HG02763 (cell line): ENCODE results near the gene UBLCP1.
"Not testable (repeated sequence)": the region's sequence is repeated elsewhere in the genome, so short reads cannot be mapped to it uniquely, and the experiment has no call there.

ENCODE experiments used
- ATAC-seq: cut with Tn5 transposase; IDR thresholded peaks from one replicate; pipeline ENCODE4 v1.9.1; 2021; ENCODE audit warnings: mild to moderate bottlenecking, moderate library complexity; ENCODE audit not compliant: unreplicated experiment

The UBLCP1 gene, protein sequence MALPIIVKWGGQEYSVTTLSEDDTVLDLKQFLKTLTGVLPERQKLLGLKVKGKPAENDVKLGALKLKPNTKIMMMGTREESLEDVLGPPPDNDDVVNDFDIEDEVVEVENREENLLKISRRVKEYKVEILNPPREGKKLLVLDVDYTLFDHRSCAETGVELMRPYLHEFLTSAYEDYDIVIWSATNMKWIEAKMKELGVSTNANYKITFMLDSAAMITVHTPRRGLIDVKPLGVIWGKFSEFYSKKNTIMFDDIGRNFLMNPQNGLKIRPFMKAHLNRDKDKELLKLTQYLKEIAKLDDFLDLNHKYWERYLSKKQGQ

DNA sequence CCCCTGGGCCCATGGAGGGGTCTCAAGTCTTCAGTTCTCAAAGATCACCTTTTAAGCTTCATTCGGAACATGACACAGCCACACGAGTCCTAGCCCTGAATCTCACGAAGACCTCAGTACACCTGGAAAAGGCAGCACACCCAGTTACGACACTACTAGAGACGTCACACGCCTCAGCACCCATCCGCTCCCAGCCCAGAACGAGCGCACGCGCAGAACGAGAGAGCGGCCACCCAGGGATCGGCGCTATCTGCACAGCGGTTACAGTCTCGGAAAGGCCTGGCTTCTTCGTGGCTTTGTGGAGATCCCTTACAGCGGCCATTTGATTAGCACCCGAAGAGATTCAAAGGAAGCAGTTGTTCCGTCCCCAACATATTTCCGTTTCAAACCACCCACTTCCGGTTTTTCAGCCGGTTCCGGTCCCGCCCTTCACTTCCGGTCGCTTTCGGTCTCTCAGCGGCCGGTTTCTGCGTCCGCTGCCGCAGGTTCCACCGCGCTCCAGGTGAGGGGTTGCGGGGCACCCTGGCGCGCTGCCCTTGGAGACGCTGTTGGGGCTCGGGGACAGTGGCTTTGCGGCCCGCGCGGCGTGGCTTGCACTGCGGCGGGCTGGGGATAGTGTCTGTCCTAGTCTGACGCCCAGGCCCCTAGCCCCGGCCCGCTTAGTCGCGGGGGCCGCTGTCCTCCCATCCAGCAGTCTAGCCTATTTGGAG is at the start of gene UBLCP1:
Gene UBLCP1 (plus strand): TSS at position 432 of the 710 bp plus-strand sequence. CDS start 5,626 bp downstream, outside the sequence.
- peak; percentile 96 for ATAC-seq

DNA sequence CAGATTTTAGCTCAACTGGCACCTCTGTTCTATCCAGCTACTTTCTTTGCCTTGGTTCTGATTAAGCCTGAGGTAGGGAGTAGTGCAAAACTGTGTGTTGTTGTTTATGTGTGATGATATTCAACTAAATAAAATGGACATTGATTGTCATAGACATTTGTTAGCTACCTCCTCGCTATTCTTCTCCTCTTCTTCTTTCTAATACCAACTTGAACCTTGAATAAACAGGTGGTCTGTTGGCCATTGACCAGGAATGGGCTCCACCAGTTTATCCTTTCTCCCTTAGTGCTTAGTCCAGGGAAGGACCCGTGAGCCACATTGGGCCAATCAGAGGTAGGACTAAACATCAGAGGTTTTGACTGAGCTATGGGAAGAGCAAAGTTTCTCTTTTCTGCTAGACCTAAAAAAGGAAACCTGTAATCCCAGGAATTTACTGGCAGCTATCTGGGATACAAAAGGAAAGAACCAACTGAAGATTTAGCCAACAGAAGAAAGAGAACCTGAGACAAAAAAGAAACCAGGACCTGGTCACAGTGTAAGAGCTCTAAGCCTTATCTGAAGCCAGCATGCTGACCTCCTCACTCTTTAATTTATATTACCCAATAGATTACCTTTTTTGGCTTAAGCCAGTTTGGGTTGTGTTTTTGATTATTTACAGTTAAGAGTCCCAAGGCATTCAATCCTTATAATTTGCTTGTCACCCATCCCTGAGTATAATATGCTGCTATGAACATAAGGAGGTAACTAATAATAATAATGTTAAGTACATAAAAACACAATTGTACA is 48.4 kb upstream of the UBLCP1 start:
- ATAC-seq: no peak

DNA sequence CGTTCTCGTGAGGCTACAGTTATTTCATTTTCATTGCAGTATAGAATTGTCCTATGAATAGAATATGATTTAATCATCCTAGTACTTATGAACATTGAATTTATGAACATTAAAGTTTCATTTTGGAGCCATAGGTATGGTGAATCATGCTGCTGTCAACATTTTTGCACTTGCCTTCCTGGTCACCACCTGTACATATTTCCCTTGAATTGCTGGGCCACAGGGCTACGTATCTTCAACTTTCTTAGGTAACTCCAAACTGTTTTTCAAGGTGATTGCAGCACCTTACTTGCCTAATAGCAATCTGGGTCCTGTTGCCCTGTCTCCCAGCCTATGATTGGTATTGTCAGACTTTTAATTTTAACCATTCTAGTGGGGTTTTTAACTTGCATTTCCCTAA is 47.2 kb upstream of the UBLCP1 start:
- no peak for ATAC-seq

DNA sequence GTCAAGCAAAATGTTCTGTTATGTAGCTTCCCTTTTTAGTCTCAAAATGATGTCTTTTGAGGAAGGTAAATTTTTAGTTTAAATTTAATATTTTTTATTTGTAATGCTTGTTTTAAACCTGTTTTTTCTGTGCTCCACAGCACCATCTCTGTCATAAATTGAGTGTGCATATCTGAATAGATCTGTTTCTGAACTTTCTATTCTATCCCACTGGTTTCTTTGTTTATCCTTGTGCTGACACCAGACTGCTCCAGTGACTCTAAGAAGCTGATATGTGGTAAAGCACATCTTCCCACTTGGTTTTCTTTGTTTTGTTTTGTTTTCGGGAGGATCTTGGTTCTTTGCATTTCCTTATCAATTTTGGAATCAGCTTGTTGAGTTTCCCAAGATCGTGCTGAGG is 46.6 kb upstream of the UBLCP1 start:
- no peak for ATAC-seq

DNA sequence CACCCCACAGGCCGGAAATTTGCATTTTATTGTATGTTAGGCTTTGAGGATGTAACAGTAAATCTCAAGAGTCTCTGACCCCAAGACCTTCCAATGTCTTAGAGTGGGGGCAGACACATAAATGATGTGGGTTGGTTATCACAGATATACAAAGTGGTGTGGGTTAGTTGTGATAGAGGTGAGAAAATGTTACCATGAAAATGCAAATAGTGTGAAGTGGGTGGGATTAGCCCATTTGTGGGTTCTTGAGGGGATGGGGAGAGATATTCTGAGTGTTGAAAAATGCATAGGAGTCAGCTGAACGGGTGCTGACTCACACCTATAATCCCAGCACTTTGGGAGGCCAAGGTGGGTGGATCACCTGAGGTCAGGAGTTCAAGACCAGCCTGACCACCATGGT is 45.9 kb upstream of the UBLCP1 start:
- no peak for ATAC-seq

DNA sequence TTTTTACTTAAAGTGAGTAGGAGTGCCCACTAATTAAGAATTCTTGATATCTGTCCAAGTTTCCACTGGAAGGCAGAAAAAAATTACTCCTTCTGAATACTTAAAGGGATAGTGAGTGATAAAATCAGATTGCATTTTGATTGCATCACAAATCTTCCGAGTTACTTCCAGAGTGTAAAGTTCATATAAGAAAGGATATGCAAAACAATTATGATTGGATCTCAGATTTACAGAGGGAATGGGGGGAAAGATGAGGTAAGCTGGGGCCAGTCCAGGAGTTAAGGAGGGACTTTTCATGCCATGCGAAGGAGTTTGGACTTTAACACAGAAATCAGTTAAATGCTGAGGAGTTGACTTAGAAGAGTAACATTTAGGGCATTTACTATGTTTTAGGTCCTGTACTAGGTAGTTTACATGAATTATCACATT is 44.5 kb upstream of the UBLCP1 start:
- no peak for ATAC-seq

DNA sequence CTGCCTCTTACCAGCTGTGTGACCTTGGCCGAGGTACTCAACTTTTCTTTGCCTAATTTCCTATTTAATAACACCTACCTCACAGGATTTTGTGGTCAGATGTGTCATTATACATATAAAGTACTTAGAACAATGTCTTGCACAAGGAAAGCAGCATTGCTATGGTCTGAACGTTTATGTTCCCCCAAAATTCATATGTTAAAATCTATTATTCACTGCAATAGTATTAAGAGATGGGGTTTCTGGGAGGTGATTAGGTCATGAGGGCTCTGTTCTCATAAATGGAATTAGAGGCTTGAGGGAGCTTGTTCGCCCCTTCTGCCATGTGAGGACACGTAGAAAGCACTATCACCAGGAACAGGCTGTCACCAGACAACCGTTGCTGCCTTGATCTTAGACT is 42.9 kb upstream of the UBLCP1 start:
- ATAC-seq: no peak

DNA sequence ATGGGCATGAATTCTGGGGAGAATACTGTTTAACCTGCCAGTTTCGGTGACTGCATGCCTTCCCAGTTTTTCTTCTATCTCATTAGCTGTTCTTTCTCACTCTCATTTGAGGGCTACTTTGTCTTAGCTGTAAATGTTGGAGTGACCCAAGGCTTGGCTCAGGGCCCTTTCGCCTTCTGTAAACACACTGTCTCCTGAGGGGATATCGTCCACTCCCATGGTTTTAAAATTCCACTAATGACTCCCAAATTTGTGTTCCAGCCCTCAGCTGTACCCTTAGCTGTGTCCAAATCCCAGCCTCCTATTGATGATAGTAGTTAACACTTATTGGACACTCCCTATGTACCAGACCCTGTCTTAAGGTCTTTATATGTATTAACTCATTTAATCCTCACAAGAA is 39.6 kb upstream of the UBLCP1 start:
- ATAC-seq: no peak

DNA sequence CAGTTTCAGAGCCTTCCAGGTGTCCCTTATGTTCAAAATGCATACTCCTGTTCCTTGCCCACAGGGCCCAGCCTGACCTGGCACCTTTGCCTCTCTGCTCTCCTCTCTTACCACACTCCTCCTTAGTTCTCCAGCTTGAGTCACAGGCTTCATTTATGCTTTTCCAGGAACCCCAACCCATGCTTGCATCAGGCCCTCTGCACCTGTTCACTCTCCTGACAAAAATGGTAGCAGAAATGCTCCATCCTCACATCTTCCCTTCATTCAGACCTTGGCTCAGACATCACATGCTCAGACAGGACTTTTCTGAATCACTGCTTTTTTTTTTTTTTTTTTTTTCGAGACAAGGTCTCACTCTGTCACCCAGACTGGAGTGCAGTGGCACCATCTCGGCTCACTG is 38.6 kb upstream of the UBLCP1 start:
- no peak for ATAC-seq

DNA sequence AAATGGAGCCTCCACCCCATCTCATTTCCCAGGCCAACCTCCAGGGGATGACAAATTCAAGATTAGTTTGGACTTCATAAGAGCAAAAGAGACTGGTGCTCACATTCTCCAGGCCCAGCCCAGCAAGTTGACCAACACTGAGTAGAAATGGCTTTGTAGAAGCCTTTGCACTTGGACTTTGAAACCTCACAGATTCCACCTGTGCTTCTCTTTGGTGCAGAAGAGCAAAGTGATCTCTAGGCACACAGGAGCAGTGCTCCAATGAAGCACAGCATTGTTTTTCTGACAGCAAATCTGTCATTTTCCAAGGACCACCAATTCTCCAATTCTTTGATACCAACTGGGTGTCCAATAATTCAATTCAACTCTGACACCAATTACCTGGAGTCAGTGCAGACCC is 36.6 kb upstream of the UBLCP1 start:
- ATAC-seq: no peak

DNA sequence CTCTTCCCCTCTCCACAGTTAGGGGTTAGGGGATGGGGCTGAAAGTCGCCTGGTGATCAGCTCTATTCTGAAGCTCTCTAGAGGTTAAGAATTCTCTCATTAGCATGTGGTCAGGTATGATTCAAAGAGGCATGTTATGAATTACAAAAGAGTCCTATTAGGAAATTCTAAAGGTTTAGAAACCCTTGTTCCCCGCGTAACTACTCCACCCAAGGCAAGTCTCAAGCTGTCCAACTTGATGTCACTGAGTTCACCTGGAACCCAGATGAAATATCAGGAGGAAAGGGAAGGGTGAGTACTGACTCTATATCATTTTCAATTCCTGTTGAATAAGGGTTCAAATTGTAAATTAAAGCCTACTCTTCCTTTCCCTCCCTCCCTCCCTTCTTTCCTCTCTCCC is 35.6 kb upstream of the UBLCP1 start:
- ATAC-seq: no peak

DNA sequence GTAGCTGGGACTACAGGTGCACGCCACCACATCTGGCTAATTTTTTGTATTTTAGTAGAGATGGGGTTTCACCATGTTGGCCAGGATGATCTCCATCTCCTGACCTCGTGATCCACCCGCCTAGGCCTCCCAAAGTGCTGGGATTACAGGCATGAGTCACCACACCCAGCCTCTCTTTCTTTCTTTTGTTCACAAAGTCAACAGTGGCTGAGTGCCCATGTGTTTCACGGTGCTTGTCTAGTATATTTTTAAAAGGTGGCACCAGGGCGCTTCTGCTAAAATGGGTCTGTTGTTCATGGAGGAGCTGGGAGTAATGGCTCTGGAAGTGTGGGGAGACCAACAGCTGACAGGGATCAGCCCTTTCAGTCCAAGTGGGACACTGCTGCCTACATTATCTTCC is 35.0 kb upstream of the UBLCP1 start:
- not testable (repeated sequence) for ATAC-seq

DNA sequence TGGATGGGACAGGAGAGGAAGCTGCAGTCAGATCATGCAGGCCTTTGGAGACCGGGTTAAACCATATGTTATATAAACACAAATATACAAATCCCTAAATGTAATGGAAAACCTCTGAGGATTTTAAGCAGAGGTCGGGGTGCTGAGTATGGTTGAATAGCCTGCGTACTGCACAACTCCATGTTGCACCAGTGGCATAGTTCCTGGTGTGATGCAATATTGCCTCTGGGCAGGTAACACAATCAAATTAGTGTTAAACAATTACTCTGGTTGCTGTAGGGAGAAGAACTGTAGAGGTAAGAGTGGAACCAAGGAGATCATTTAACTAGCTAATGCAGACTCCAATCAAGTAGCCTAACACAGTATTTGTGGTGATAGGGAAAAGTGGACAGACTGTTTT is 32.4 kb upstream of the UBLCP1 start:
- no peak for ATAC-seq

DNA sequence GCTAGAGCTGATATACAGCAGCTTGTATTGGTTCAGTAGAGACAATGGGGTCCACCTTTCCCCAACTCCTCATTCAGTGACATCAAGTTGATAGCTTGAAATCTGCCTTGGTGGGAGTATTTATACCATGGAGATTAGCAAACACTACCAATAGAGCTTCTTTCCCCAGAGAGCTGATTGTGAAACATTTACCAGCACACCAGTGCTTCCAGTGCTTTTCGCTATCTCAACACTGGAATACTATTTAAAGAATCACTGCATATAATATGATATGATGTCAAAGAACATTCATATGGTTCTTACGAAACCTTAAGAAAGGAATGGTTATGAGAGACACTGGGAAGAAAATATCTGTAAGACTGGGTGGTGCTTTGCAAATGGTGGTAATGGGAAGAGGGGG is 31.9 kb upstream of the UBLCP1 start:
- no peak for ATAC-seq

DNA sequence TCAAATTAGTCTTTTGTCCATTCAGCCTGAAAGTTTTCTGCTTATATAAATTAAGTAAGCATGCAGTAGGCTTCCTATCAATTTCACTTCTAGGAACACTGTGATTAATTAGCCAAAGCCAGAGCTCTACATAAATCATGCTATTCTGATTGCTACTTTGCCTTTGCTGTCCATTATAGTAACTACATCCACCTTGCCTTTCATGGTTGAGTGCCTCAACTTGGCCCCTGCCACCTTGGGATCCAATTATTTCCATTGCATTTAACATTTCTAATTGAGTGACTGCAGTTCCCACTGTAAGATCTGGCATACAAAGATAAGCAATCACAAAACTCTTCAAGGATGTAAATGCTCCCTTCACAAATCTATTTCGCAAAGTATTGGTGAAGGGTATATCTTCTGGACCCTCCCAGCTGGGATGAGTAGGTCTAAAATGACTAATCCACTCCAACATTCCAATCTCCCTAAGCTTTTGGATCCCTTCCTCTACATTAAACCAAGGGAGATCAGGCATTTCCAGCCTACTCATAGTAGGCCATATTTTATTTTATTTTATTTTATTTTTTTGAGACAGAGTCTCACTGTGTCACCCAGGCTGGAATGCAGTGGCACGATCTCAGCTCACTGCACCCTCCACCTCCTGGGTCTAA is 27.1 kb upstream of the UBLCP1 start:
- ATAC-seq: not testable (repeated sequence)

DNA sequence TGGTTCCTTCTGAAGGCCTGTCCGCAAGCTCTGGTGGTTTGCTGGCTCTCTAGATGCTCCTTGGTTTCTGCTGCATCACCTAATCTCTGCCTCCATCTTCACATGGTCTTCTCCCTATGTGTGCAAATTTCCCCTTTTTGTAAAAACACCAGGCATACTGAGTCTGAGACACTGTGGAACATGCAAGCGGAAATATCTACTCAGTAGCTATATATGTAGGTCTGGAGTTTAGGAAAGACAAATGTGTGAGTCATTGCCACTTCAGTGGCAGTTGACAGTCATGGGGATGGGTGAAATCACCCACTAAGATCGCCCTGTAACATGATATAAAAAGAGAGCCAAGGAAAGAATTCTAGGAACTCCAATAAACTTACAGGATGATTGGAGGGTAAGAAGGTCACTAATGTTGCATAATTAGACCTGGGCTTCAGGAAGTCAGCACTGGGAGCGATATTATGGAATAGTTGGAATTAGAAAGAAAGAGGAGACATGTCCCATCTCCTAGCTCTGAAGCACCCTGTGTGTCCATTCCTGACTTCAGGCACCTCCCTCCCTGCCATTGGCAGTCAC is 22.7 kb upstream of the UBLCP1 start:
- ATAC-seq: no peak

DNA sequence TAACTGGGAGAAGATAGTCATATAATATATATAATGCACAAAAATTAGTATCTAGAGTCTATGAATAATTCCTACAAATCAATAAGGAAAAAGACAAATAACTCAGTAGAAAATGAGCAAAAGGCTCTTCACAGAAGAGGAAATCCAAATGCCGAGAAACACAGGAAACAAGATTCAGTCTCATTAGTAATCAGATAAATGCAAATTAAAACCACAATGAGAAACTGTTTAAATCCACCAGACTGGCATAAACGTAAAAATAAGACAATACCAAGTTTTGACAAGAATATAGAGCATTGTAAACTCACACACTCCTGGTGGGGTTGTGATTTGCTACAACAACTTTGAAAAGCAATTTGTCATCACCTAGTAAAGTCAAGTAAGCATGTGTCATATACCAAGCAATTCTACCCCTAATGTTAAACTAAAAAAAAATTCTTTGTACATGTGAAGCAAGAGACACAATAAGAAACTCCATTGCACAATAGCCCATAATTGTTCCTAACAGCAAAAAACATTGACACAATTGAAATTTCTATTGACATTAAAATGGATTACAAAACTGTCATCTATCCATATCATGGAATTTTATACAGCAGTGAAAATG is 21.0 kb upstream of the UBLCP1 start:
- no peak for ATAC-seq

DNA sequence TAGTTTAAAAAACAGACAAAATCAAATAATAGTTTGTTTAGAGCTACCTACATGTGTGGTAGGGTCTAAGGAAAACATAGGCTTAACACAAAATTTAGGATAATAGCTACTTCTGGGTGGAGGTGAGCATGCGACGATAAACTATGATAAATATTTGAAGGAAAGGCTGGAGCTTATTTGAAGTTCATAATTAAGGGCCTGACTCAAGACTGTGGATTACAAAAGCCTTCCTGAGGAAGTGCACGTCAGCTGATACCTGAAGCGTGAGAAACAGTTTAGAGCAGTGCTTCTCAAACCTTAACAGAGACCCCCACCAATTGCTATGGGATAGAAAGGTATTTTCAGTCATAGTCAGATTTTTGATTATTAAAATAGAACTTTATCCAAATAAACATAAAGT is 20.4 kb upstream of the UBLCP1 start:
- no peak for ATAC-seq

DNA sequence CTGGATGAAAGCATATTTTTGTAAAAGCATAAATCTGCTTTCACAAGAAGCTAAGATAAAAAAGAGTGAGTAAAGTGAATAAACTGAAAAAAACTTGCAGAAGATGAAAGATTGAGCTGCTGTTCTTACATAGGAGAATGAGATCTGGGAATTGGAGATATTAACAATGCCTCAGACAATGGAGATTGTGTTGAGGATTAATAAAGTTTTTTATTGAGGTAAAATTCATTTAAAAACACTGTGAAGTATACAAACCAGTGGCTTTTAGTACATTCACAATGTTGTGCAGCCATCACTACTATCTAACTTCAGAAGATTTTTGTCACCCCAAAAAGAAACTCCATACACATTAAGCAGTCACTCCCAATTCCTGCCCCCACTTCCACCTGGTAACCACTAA is 19.7 kb upstream of the UBLCP1 start:
- ATAC-seq: no peak

DNA sequence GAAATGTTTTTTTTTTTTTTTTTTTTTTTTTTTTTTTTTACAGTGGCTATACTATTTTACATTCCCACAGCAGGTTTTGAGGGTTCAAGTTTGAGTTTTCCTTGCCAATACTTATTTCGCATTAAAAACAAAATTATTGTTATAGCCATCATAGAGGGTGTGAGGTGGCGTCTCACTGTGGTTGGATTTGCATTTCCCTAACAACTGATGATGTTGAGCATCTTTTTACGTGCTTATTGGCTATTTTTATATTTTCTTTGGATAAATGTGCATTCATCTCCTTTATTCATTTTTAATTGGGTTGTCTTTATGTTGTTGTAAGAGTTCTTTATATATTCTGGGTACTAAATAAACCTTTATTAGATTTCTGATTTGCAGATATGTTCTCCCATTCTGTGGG is 18.9 kb upstream of the UBLCP1 start:
- ATAC-seq: no peak

DNA sequence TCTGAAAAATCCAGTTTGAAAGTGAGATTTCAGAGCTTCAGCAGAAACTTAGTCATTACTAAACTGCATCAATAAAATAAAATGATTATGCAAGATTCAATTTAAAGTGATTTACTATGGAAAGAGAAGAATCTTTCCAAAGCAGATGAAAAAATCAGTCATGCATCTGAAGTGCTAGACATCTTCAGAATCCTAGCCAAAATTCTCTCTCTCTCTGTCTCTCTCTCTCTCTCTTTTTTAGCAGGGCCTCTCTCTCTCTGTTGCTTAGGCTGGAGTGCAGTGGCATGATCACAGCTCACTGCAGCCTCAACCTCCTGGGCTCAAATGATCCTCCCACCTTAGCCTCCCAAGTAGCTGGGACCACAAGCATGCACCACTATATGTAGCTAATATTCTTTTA is 18.2 kb upstream of the UBLCP1 start:
- ATAC-seq: no peak
